ENCODE data around the gene DIO3.

The DIO3 gene

GRCh38 chr14:101605836-101606235 is 44.5 kb downstream of the DIO3 start:
- DNase-seq (ENCODE audit: low read depth, low spot score): no peak
- H3K4me3 ChIP-seq (ENCODE audit: low read length): no peak overlapping the region
- no peak overlapping the region for H3K27ac ChIP-seq (ENCODE audit: low read length)
- no peaks in the 10 kb centered on the region for H3K27me3 ChIP-seq (ENCODE audit: control insufficient read depth, insufficient read depth, low read length)
- no peaks in the 10 kb centered on the region for H3K36me3 ChIP-seq (ENCODE audit: control insufficient read depth, insufficient read depth, low read length)
- H3K9me3 ChIP-seq (ENCODE audit: control insufficient read depth, insufficient read depth, low read length): no peaks in the 10 kb centered on the region
- no peaks in the 10 kb centered on the region for H3K4me1 ChIP-seq (ENCODE audit: control insufficient read depth, insufficient read depth, low read length)
- no CpG with 5 or more reads among the region's 4 CpGs for WGBS (ENCODE audit: insufficient coverage, insufficient read length)
